KMS-11 (cell line): ENCODE results near the gene BMP5.

Source experiments
- H2AFZ ChIP-seq: fragments of 200-600 bp; sonication (generic); 2 replicates; pipeline ENCODE4 v1.6.1; 2016; ENCODE audit warnings: antibody characterized with exemption, mixed run types, low read depth
- H3K27ac ChIP-seq: fragments of 200-600 bp; sonication (generic); 2 replicates; pipeline ENCODE4 v1.6.1; 2016; ENCODE audit warnings: mild to moderate bottlenecking, mixed run types
- H3K27me3 ChIP-seq: fragments of 200-600 bp; sonication (generic); 2 replicates; pipeline ENCODE4 v1.6.1; 2017; ENCODE audit warnings: mild to moderate bottlenecking, low read depth, mixed run types, moderate library complexity; ENCODE audit not compliant: insufficient read depth
- H3K36me3 ChIP-seq: fragments of 200-600 bp; sonication (generic); 2 replicates; pipeline ENCODE4 v1.6.1; 2017; ENCODE audit warnings: mild to moderate bottlenecking, mixed run types; ENCODE audit not compliant: insufficient read depth
- H3K4me1 ChIP-seq: fragments of 200-600 bp; sonication (generic); 2 replicates; pipeline ENCODE4 v1.6.1; 2016; ENCODE audit warnings: mild to moderate bottlenecking, low read depth, mixed run types; ENCODE audit not compliant: poor library complexity, severe bottlenecking
- H3K4me2 ChIP-seq: fragments of 200-600 bp; sonication (generic); 2 replicates; pipeline ENCODE4 v1.7.0; 2016; ENCODE audit warnings: mild to moderate bottlenecking, mixed run types
- H3K4me3 ChIP-seq: fragments of 200-600 bp; sonication (generic); IDR thresholded peaks from 2 replicates; pipeline ENCODE4 v1.6.1; 2017; ENCODE audit warnings: low read depth, low read length, mixed read lengths; ENCODE audit not compliant: insufficient read depth
- H3K79me2 ChIP-seq: fragments of 200-600 bp; sonication (generic); 2 replicates; pipeline ENCODE4 v1.6.1; 2016; ENCODE audit warnings: low read depth, mixed run types; ENCODE audit not compliant: insufficient read depth
- H3K9ac ChIP-seq: fragments of 200-600 bp; sonication (generic); 2 replicates; pipeline ENCODE4 v1.6.1; 2016; ENCODE audit warnings: mild to moderate bottlenecking, mixed run types
- H4K20me1 ChIP-seq: fragments of 200-600 bp; sonication (generic); 2 replicates; pipeline ENCODE4 v1.6.1; 2016; ENCODE audit warnings: mild to moderate bottlenecking, mixed run types; ENCODE audit not compliant: insufficient read depth
- TF ChIP-seq, protein P1 (sequence below): fragments of 200-600 bp; sonication (generic); conservative IDR thresholded peaks from 2 replicates; pipeline ENCODE4 v1.6.1; 2017; ENCODE audit warnings: low read depth, mild to moderate bottlenecking, antibody characterized with exemption, low read length, moderate library complexity, mixed read lengths

BMP5 gene

DNA sequence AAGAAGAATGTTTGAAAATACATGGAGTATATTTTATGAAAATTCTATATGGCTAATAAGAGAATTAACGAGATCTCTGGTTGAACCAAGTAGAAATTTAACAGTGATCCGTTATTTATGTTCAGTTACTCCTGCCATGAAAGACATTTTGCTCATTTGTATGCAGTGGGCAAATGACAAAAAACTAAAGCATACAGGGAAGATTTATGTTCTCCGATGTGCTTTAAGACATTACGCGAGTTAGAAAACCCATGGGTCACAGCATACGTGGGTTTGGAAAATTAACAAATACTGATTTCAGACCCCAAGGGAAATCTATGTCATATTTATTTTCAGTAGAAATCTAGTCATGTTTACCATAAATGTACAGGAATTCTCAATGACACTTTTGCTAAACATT is 90.1 kb downstream of the BMP5 start:
- H3K4me1 ChIP-seq: no peaks in the 10 kb centered on the region
- no peak overlapping the region for H3K27ac ChIP-seq
- H3K36me3 ChIP-seq: no peaks in the 10 kb centered on the region
- no peaks in the 10 kb centered on the region for H3K27me3 ChIP-seq
- no peaks in the 10 kb centered on the region for H3K79me2 ChIP-seq
- no peak overlapping the region for H3K4me3 ChIP-seq
- H3K4me2 ChIP-seq: no peak overlapping the region
- no peak overlapping the region for H3K9ac ChIP-seq
- TF ChIP-seq, protein P1, sequence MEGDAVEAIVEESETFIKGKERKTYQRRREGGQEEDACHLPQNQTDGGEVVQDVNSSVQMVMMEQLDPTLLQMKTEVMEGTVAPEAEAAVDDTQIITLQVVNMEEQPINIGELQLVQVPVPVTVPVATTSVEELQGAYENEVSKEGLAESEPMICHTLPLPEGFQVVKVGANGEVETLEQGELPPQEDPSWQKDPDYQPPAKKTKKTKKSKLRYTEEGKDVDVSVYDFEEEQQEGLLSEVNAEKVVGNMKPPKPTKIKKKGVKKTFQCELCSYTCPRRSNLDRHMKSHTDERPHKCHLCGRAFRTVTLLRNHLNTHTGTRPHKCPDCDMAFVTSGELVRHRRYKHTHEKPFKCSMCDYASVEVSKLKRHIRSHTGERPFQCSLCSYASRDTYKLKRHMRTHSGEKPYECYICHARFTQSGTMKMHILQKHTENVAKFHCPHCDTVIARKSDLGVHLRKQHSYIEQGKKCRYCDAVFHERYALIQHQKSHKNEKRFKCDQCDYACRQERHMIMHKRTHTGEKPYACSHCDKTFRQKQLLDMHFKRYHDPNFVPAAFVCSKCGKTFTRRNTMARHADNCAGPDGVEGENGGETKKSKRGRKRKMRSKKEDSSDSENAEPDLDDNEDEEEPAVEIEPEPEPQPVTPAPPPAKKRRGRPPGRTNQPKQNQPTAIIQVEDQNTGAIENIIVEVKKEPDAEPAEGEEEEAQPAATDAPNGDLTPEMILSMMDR: no peak
- H4K20me1 ChIP-seq: no peaks in the 10 kb centered on the region
- no peak overlapping the region for H2AFZ ChIP-seq

DNA sequence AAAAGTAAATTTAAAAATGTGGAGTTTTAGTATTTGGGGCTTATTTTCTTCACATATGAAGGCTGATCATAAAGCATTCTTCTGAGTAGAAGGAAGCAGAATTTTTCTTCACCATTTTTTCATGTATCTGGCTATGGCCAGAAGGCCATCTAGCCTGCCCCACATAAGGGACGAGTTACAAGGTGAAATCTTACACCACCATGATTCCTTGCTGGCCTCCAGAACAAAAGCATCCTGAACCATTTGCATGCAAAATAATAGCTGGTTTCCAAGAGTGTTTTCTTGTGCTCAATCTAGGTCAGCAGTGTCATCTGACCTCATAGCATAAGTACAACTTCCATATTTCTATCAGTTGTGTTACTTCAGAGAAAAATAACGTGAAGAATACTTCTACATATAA is 93.1 kb downstream of the BMP5 start:
- Histone ChIP-seq H3K27ac (no peak overlapping the region), H4K20me1 (no peaks in the 10 kb centered on the region), H3K27me3 (no peaks in the 10 kb centered on the region), H3K79me2 (no peaks in the 10 kb centered on the region), H3K4me1 (peaks cover 10% of the 10 kb centered on the region), H2AFZ (no peak overlapping the region), H3K9ac (no peak overlapping the region), H3K36me3 (no peaks in the 10 kb centered on the region), H3K4me3 (no peak overlapping the region), H3K4me2 (no peak overlapping the region)
- TF ChIP-seq, protein P1: no peak

DNA sequence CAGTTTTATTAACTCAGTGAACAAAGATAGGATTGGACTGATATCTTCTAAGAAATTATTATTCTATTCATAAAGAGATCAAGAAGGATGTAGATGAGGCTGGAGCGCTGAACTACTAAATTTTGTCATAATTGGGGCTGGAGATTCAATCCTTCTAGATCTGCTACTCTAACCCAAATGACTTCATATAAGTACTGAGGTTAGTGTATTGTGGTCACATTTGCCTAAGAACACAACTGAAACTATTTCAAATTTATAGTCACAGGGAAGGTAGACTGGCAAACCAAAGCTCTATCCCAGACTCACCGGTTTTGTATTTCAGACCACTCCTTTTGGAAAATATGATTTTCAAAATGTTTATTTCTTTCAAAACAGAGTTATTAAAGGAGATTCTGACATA is 96.7 kb downstream of the BMP5 start:
- Histone ChIP-seq H3K27ac (no peak overlapping the region), H3K4me2 (no peak overlapping the region), H3K27me3 (no peaks in the 10 kb centered on the region), H3K4me3 (no peak overlapping the region), H3K79me2 (no peaks in the 10 kb centered on the region), H4K20me1 (no peaks in the 10 kb centered on the region), H3K9ac (no peak overlapping the region), H2AFZ (no peak overlapping the region), H3K36me3 (no peaks in the 10 kb centered on the region), H3K4me1 (peaks cover 10% of the 10 kb centered on the region)
- TF ChIP-seq, protein P1: no peak

DNA sequence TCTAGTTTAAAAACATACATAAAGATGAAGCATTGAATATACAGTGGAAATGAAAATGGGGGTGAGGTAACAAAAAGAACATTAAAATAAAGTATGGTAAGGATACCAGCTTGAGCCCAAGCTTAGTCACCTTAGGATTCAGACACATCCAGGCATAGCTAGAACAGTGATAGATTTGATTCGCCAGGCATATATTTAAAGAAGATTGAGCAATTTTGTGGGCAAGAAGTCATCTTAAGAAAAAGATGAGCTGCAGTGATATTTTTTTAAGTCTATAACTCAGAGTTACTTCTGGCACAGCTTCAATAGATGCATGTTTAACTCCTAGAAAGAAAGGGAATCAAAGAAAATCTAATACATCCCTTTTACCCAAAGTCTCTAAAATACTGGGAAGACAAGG is 97.9 kb downstream of the BMP5 start:
- H3K4me3 ChIP-seq: no peak overlapping the region
- no peaks in the 10 kb centered on the region for H3K79me2 ChIP-seq
- TF ChIP-seq, protein P1: no peak
- no peak overlapping the region for H3K27ac ChIP-seq
- H3K9ac ChIP-seq: no peak overlapping the region
- peaks cover 10% of the 10 kb centered on the region for H3K4me1 ChIP-seq
- no peaks in the 10 kb centered on the region for H4K20me1 ChIP-seq
- H3K36me3 ChIP-seq: no peaks in the 10 kb centered on the region
- no peaks in the 10 kb centered on the region for H3K27me3 ChIP-seq
- no peak overlapping the region for H2AFZ ChIP-seq
- H3K4me2 ChIP-seq: no peak overlapping the region

GRCh38 chr6:55776113-55776512 is 99.3 kb downstream of the BMP5 start:
- Histone ChIP-seq H3K4me1 (peaks cover 10% of the 10 kb centered on the region), H4K20me1 (no peaks in the 10 kb centered on the region), H3K27ac (no peak overlapping the region), H3K79me2 (no peaks in the 10 kb centered on the region), H3K27me3 (no peaks in the 10 kb centered on the region), H3K4me3 (no peak overlapping the region), H3K36me3 (no peaks in the 10 kb centered on the region), H2AFZ (no peak overlapping the region), H3K4me2 (no peak overlapping the region), H3K9ac (no peak overlapping the region)
- TF ChIP-seq, protein P1: no peak
